Stomach smooth muscle (tissue), 2 donors: ENCODE measurements around the gene AGMO.

Experiments used
- H3K27ac ChIP-seq: one replicate; pipeline ENCODE4 v1.7.0; 2013; ENCODE audit warnings: mild to moderate bottlenecking, low read length, inconsistent platforms
- H3K27me3 ChIP-seq, 2 donors: one replicate each; pipeline ENCODE4 v1.7.0; 2013; ENCODE audit warnings: low read length in 2 of 2; ENCODE audit not compliant: insufficient read depth in 2 of 2, control insufficient read depth in 1 of 2
- H3K36me3 ChIP-seq, 2 donors: one replicate each; pipeline ENCODE4 v1.7.0; 2013; ENCODE audit warnings: low read length in 2 of 2; ENCODE audit not compliant: control insufficient read depth in 2 of 2, insufficient read depth in 2 of 2
- H3K4me1 ChIP-seq: one replicate; pipeline ENCODE4 v1.7.0; 2013; ENCODE audit warnings: low read length; ENCODE audit not compliant: control insufficient read depth, insufficient read depth
- H3K4me3 ChIP-seq, 2 donors: one replicate each; pipeline ENCODE4 v1.7.0; 2013; ENCODE audit warnings: low read length in 2 of 2
- H3K9ac ChIP-seq, 2 donors: one replicate each; pipeline ENCODE4 v1.7.0; 2013; ENCODE audit warnings: low read length in 2 of 2, mild to moderate bottlenecking in 1 of 2
- H3K9me3 ChIP-seq, 2 donors: one replicate each; pipeline ENCODE4 v1.7.0; 2013; ENCODE audit warnings: low read length in 2 of 2; ENCODE audit not compliant: control insufficient read depth in 2 of 2
- donor health status: healthy.
- donor health status: Pancreatic carcinoma.

Gene AGMO

DNA sequence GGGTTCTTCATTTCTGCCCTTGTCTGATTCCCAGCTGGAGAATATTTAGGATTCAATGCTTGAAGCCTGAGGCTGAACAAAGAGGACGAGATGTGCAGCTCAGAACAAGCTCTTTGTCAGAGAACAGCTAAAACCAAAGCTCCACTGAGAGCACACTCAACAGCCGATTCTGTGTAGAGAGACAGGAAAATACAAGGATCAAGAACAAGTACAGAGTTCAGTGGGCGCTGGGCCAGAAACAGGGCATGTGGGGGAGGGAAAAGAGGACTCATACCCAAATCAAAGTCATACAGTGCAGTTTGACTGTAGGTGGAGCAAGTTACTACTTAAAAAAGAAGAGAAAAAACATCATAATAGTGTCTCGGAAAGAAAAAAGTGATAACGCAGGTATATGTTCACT, at the start of gene AGMO:
Gene AGMO (minus strand): TSS at position 181 of the 400 bp plus-strand sequence.
- H3K27ac ChIP-seq, result peak within 1 kb of the TSS; percentile 4
- H3K9ac ChIP-seq, result no peak within 1 kb of the TSS
- H3K36me3 ChIP-seq, result no peaks in the 10 kb centered on the region
- no peaks in the 10 kb centered on the region for H3K27me3 ChIP-seq
- H3K4me3 ChIP-seq, result no peak within 1 kb of the TSS
- no peaks in the 10 kb centered on the region for H3K4me1 ChIP-seq
- no peaks in the 10 kb centered on the region for H3K9me3 ChIP-seq

DNA sequence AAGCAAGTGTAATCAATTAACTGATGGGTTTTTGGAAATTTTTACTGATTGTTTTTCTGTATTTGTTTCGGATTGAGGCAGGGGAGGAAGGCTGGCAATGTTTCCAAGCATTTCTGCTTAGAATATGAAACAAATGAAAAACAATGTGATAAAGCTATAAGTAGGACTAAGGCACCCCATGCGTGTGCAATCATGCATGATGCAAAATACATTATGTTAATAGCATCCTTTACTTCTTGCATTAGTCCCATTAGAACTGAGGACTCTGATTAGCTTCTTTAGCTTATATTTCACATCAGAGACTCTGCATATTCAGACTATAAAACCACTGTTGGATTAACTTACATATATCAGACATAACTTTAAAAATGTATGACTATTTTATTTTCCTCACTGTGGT, 48.7 kb upstream of the AGMO start:
- no peaks in the 10 kb centered on the region for H3K27me3 ChIP-seq
- no peaks in the 10 kb centered on the region for H3K9me3 ChIP-seq
- no peak overlapping the region for H3K9ac ChIP-seq
- no peaks in the 10 kb centered on the region for H3K4me1 ChIP-seq
- no peak overlapping the region for H3K4me3 ChIP-seq
- H3K36me3 ChIP-seq, result no peaks in the 10 kb centered on the region
- no peak overlapping the region for H3K27ac ChIP-seq

GRCh38 chr7:15609287-15609686, 47.5 kb upstream of the AGMO start:
- Histone ChIP-seq H3K9ac (no peak overlapping the region), H3K27me3 (no peaks in the 10 kb centered on the region), H3K27ac (no peak overlapping the region), H3K9me3 (no peaks in the 10 kb centered on the region), H3K4me3 (no peak overlapping the region), H3K4me1 (no peaks in the 10 kb centered on the region), H3K36me3 (no peaks in the 10 kb centered on the region)

DNA sequence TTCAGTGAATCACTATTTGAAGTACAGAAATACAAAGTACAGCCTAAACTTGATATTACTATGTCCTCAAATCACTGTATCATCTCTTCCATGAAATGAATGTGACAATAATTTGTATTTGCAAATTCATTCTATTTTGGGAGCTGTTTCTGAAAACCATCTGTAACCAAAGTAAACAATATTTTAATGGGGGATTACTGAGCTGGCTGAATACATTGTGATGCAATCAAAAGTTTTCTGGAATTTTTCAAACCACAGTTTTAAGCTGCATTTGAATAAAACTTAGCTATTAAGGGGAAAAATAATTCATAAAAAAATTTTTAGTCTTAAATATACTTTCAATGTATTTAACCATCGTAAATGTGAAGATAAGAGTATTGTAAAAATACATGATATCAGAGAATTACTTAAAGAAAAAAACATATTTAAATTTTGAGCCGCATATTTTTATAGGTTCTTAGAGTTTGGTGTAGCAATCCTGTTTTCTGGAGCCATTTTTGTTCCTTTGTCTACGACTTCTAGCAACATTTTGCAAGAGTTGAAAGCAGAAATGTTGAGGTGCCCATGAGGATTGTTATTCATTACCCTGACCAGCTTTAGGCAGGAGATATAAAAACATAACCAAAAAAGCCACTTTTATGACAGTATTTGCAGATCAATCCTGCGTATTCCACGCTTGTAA, 45.9 kb upstream of the AGMO start:
- Histone ChIP-seq H3K4me1 (no peaks in the 10 kb centered on the region), H3K9me3 (no peaks in the 10 kb centered on the region)

DNA sequence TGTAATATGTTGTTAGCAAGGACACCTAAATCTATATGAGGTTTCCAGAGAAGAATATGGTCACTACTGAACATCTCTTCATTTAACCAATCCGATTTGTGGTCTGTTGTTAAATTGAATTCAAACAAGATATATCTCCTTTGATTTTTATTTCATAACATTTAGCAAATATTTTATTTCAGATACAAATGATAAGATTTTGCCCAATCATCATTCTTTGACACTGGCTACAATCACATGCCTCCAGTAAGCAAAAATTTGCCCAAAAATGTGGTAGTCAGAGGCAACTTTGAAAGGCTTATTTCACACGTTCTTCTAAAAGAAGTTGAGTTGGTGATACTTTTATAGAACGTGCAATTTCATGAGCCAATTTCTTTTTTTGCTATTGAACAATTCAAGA, 44.7 kb upstream of the AGMO start:
- Histone ChIP-seq H3K36me3 (no peaks in the 10 kb centered on the region), H3K27me3 (no peaks in the 10 kb centered on the region), H3K4me3 (no peak overlapping the region), H3K9me3 (no peaks in the 10 kb centered on the region), H3K9ac (no peak overlapping the region), H3K4me1 (no peaks in the 10 kb centered on the region), H3K27ac (no peak overlapping the region)

More for the DNA sequence above, 45.9 kb upstream of the AGMO start:
- Histone ChIP-seq H3K27me3 (no peaks in the 10 kb centered on the region), H3K9ac (no peak overlapping the region), H3K4me3 (no peak overlapping the region), H3K36me3 (no peaks in the 10 kb centered on the region), H3K27ac (no peak overlapping the region)

- Histone ChIP-seq H3K4me3 (no peak overlapping the region), H3K4me1 (no peaks in the 10 kb centered on the region), H3K9ac (no peak overlapping the region), H3K27me3 (no peaks in the 10 kb centered on the region), H3K9me3 (no peaks in the 10 kb centered on the region), H3K36me3 (no peaks in the 10 kb centered on the region), H3K27ac (no peak overlapping the region)
Observed at GRCh38 chr7:15604166-15604565, 42.4 kb upstream of the AGMO start.

- Histone ChIP-seq H3K4me1 (no peaks in the 10 kb centered on the region), H3K9me3 (no peaks in the 10 kb centered on the region), H3K27me3 (no peaks in the 10 kb centered on the region), H3K9ac (no peak overlapping the region), H3K4me3 (no peak overlapping the region), H3K27ac (no peak overlapping the region), H3K36me3 (no peaks in the 10 kb centered on the region)
Observed at GRCh38 chr7:15603124-15603523, 41.3 kb upstream of the AGMO start.

GRCh38 chr7:15602236-15602635, 40.4 kb upstream of the AGMO start:
- H3K9me3 ChIP-seq, result no peaks in the 10 kb centered on the region
- no peak overlapping the region for H3K4me3 ChIP-seq
- H3K27me3 ChIP-seq, result no peaks in the 10 kb centered on the region
- no peak overlapping the region for H3K27ac ChIP-seq
- H3K9ac ChIP-seq, result no peak overlapping the region
- H3K4me1 ChIP-seq, result no peaks in the 10 kb centered on the region
- no peaks in the 10 kb centered on the region for H3K36me3 ChIP-seq

GRCh38 chr7:15601175-15601574, 39.4 kb upstream of the AGMO start:
- Histone ChIP-seq H3K27ac (no peak overlapping the region), H3K9me3 (no peaks in the 10 kb centered on the region), H3K27me3 (no peaks in the 10 kb centered on the region), H3K36me3 (no peaks in the 10 kb centered on the region), H3K4me3 (no peak overlapping the region), H3K9ac (no peak overlapping the region), H3K4me1 (no peaks in the 10 kb centered on the region)

DNA sequence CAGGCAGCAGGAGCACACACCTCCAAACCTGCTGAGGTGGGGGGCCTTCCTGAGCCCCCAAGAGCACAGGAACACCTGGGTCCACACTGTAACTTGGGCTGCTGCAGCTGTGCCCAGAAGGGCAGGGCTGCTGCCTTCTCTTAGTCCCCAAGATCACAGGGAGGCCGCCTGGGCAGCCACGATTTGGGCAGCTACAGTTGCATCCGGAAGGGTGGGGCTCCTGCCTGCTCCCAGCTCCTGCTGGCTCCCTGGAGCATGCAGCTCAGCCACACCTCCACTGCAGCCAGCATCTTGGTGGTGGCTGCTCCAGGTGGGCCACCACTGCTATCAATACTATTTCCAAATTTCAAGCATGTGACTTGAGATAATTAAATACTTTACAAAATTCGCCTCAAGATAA, 38.5 kb upstream of the AGMO start:
- no peaks in the 10 kb centered on the region for H3K4me1 ChIP-seq
- no peak overlapping the region for H3K9ac ChIP-seq
- no peaks in the 10 kb centered on the region for H3K27me3 ChIP-seq
- no peak overlapping the region for H3K27ac ChIP-seq
- no peak overlapping the region for H3K4me3 ChIP-seq
- H3K9me3 ChIP-seq, result no peaks in the 10 kb centered on the region
- no peaks in the 10 kb centered on the region for H3K36me3 ChIP-seq

DNA sequence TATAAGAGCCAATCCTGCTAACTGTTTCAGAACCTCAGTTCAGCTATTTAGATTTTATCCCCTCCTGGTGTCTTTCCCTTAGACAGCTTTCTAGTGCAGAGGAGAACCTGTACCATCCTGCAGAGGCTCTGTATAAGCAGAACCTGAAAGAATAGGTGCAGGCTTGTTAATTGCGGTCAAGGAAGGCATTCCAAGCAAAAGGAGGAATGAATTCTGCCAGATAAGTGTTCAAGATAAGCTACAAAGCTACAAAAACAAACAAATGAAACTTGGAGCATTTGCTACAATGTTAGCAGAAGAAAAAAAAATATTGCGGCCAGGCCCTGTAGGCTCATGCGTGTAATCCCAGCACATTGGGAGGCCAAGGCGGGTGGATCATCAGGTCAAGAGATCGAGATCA, 32.6 kb upstream of the AGMO start:
- Histone ChIP-seq H3K27ac (no peak overlapping the region), H3K9me3 (no peaks in the 10 kb centered on the region), H3K4me1 (no peaks in the 10 kb centered on the region), H3K27me3 (no peaks in the 10 kb centered on the region), H3K9ac (no peak overlapping the region), H3K36me3 (no peaks in the 10 kb centered on the region), H3K4me3 (no peak overlapping the region)
